ENCODE data around the gene TMEM181. TPM values are rescaled to one million over a fixed set of nuclear protein-coding genes. Genes with fewer than 3 reads are reported as not detected.
"Not testable (repeated sequence)": the region's sequence is repeated elsewhere in the genome, so short reads cannot be mapped to it uniquely, and the experiment has no call there.

Gene TMEM181
- total RNA-seq, 1 experiment from 2014 or later = 31.6 TPM

DNA sequence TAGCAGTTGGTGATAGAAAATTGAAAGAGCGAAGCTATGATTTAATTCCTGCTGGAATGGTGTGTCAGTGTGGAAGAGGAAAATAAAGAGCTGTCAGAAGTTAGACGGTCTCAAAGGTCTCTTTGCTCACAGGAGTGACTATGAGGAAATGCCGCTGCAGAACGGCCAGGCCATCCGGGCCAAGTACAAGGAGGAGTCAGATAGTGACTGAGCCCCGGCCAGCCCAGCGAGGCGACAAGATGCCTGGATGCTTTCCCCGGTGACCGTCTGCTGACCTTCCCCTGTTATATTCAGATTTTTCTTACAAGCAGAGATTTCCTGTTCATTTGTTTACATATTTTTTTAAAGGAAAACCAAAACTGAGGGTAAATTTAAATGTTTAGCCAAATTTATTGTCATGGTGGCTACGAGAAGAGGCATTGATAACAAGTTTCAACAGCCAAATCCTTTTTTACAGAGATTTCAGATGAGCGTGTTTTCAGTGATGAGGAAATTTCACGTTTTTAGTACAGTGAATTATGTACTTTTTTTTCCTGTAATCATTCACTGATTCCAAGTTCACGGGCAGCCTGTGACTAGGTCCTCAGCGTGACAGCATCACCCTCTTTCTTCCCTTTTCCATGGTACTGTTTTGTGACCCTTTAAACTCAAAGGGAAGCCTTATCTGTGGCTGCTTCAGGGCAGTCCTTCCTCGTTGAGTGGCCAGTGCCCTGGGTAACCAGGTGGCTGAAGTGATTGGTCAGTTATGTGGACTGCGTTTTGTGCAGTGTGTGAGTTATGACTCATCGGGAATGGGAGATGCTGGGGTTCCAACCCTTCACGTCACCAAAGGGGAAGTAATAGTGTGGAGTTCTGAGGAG, 72.0 kb downstream of the TMEM181 start:
- ChIA-PET POLR2A (ENCODE audit: low non-redundant PET) (no interaction called here), CTCF (no interaction called here)
- no peak for TF ChIP-seq EZH2 (IDR thresholded peaks at IDR 0.05; ENCODE audit: borderline replicate concordance, low read depth, low read length, poor library complexity, severe bottlenecking)
- TF ChIP-seq, protein P1, sequence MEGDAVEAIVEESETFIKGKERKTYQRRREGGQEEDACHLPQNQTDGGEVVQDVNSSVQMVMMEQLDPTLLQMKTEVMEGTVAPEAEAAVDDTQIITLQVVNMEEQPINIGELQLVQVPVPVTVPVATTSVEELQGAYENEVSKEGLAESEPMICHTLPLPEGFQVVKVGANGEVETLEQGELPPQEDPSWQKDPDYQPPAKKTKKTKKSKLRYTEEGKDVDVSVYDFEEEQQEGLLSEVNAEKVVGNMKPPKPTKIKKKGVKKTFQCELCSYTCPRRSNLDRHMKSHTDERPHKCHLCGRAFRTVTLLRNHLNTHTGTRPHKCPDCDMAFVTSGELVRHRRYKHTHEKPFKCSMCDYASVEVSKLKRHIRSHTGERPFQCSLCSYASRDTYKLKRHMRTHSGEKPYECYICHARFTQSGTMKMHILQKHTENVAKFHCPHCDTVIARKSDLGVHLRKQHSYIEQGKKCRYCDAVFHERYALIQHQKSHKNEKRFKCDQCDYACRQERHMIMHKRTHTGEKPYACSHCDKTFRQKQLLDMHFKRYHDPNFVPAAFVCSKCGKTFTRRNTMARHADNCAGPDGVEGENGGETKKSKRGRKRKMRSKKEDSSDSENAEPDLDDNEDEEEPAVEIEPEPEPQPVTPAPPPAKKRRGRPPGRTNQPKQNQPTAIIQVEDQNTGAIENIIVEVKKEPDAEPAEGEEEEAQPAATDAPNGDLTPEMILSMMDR (conservative IDR thresholded peaks at IDR 0.05; ENCODE audit: low read depth, low read length) = no peak
- no peak overlapping the region for H3K4me3 ChIP-seq (ENCODE audit: low read depth, low read length, poor library complexity, severe bottlenecking)
- H3K27me3 ChIP-seq (replicated peaks; ENCODE audit: insufficient read depth, low read depth, low read length, poor library complexity) = no peaks in the 10 kb centered on the region
- no TSS peak for BruUV-seq (replicated peaks)
- no peak overlapping the region for H3K27ac ChIP-seq (ENCODE audit: low read depth, low read length, poor library complexity, severe bottlenecking)
- H3K4me1 ChIP-seq (ENCODE audit: insufficient read depth, low read length, poor library complexity, severe bottlenecking) = peaks cover 19% of the 10 kb centered on the region
- H3K36me3 ChIP-seq (ENCODE audit: insufficient read depth, low read length, poor library complexity, severe bottlenecking) = peaks cover 27% of the 10 kb centered on the region
- DNase-seq (ENCODE audit: low spot score) = no peak
- no peaks in the 10 kb centered on the region for H3K9me3 ChIP-seq (ENCODE audit: low read depth, low read length, poor library complexity, severe bottlenecking)
- intact Hi-C loops (cut with micrococcal nuclease; ENCODE audit: unreplicated experiment) = no loop called here

DNA sequence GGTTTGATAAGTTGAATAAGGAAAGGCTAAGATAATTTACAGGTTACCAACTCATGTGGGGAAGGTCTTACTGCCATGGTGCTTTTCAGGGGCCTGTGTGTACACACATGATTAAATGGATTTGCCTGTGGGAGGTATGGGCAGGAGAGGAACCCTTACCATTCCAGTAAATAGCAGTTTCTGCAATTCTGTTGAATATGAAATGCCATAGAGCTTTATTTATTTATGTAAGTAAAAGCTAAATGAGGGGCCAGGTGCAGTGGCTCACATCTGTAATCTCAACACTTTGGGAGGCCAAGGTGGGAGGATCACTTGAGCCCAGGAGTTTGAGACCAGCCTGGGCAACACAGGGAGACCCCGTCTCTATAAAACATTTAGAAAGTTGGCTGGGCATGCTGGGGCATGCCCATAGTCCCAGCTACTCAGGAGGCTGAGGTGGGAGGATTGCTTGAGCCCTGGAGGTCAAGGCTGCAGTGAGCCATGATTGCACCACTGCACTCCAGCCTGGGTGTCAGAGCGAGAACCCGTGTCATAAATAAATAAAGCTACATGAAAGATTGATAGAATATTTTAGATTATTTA, 72.7 kb downstream of the TMEM181 start:
- CTCF ChIA-PET; intact Hi-C loops (cut with micrococcal nuclease; ENCODE audit: unreplicated experiment); POLR2A ChIA-PET (ENCODE audit: low non-redundant PET); H3K4me3 ChIP-seq (ENCODE audit: low read depth, low read length, poor library complexity, severe bottlenecking); H3K27ac ChIP-seq (ENCODE audit: low read depth, low read length, poor library complexity, severe bottlenecking); DNase-seq (ENCODE audit: low spot score); H3K27me3 ChIP-seq (replicated peaks; ENCODE audit: insufficient read depth, low read depth, low read length, poor library complexity); H3K9me3 ChIP-seq (ENCODE audit: low read depth, low read length, poor library complexity, severe bottlenecking): not testable (repeated sequence)
- BruUV-seq (replicated peaks) = TSS peak; percentile 31
- Histone ChIP-seq H3K4me1 (ENCODE audit: insufficient read depth, low read length, poor library complexity, severe bottlenecking) (peaks cover 19% of the 10 kb centered on the region), H3K36me3 (ENCODE audit: insufficient read depth, low read length, poor library complexity, severe bottlenecking) (peaks cover 27% of the 10 kb centered on the region)

DNA sequence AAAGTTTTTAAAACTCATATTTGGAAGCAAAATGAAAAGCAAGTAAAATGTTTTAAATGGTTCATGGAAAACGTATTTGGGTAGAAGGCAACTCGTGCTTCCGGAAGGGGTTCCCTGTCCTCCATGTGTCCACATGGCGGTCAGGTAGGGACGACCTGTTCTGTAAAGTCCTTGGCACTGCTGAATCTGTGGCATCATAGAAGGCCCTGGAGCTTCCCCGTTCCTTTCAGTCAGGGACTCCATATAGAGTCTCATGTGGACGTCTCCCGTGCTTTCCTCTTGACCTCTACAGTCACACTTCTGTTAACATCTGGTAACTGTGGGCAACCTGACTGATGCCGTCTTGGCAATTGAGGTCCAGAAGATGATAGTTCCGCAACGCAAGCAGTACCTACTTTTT, 73.2 kb downstream of the TMEM181 start:
- Histone ChIP-seq H3K27me3 (replicated peaks; ENCODE audit: insufficient read depth, low read depth, low read length, poor library complexity) (no peaks in the 10 kb centered on the region), H3K27ac (ENCODE audit: low read depth, low read length, poor library complexity, severe bottlenecking) (no peak overlapping the region), H3K4me3 (ENCODE audit: low read depth, low read length, poor library complexity, severe bottlenecking) (no peak overlapping the region), H3K36me3 (ENCODE audit: insufficient read depth, low read length, poor library complexity, severe bottlenecking) (peaks cover 27% of the 10 kb centered on the region), H3K4me1 (ENCODE audit: insufficient read depth, low read length, poor library complexity, severe bottlenecking) (peaks cover 19% of the 10 kb centered on the region), H3K9me3 (ENCODE audit: low read depth, low read length, poor library complexity, severe bottlenecking) (no peaks in the 10 kb centered on the region)
- CTCF ChIA-PET = no interaction called here
- BruUV-seq (replicated peaks) = no TSS peak
- TF ChIP-seq, protein P1 (conservative IDR thresholded peaks at IDR 0.05; ENCODE audit: low read depth, low read length) = no peak
- no peak for TF ChIP-seq EZH2 (IDR thresholded peaks at IDR 0.05; ENCODE audit: borderline replicate concordance, low read depth, low read length, poor library complexity, severe bottlenecking)
- POLR2A ChIA-PET (ENCODE audit: low non-redundant PET) = no interaction called here
- no peak for DNase-seq (ENCODE audit: low spot score)
- intact Hi-C loops (cut with micrococcal nuclease; ENCODE audit: unreplicated experiment) = no loop called here
